ENCODE measurements around the gene CD38.

The CD38 gene

DNA sequence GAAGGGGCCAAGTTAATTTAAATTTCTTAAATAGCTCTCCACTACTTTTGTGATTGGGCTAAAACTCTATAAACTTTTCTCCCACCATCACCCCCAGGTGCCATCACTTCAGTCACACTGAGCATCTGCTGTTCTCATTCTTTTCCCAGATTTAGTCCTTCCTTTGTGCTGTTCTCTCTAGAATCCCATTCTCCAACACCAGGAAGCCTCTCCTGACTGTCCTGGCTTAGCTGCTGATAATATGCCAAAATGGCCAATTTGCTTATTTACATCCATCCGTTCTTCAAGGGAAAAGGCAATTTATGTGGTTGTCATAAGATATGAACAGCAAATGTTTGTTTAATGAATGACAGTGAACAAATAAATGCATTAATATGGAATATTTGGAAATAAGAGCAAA is 116.3 kb downstream of the CD38 start:
- TF ChIP-seq, protein P1, sequence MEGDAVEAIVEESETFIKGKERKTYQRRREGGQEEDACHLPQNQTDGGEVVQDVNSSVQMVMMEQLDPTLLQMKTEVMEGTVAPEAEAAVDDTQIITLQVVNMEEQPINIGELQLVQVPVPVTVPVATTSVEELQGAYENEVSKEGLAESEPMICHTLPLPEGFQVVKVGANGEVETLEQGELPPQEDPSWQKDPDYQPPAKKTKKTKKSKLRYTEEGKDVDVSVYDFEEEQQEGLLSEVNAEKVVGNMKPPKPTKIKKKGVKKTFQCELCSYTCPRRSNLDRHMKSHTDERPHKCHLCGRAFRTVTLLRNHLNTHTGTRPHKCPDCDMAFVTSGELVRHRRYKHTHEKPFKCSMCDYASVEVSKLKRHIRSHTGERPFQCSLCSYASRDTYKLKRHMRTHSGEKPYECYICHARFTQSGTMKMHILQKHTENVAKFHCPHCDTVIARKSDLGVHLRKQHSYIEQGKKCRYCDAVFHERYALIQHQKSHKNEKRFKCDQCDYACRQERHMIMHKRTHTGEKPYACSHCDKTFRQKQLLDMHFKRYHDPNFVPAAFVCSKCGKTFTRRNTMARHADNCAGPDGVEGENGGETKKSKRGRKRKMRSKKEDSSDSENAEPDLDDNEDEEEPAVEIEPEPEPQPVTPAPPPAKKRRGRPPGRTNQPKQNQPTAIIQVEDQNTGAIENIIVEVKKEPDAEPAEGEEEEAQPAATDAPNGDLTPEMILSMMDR (IDR thresholded peaks at IDR 0.05; ENCODE audit: low read depth, low read length, missing control alignments), result no peak
- no peak for DNase-seq (ENCODE audit: low read depth)
- H3K4me3 ChIP-seq (ENCODE audit: low read depth, low read length), result no peak overlapping the region

DNA sequence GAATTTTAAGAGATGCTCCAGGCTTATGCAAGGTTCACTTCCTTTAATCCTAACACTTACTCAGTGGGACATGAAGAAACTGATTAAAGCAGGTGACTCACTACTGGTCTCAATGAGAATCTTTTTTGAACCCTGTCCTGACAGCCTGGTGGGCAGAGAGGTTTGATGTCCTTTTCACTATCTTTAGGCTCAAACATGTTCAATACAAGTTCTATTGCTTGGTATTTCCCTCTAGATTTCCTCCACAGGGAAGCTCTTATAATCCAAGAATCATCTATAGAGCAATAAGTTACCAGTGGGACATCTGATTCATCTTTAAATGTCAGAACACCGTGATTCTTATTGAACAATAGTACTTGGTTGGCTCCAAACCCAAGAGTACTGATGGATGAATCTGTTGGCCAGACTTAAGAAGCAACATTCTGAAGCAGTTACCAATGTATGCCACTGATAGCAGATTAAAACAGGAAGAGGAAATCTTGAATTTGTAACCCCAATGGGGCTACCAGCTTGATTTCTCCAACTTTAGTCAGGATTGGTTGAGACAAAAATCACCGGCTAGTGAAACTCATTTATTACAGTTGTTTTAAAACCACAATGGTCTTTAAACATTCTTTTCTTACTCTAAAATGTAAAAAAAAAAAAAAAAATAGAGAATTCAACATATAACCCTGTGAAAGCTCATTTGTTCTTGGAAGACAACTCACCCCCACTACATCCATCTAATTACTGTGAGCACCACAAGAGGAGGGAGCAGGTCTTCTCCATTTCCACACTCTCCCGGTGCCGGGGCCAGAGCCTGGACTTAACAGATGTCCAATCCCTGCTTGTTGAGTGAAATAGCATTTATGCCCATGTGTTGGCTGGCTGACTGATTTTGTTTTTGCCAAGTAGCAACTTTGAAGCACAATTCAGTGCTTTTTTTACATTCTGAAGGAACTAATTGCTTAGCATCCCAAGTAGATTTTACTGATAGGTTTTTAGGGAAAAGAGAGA is 117.1 kb downstream of the CD38 start:
- no peak for DNase-seq (ENCODE audit: low read depth)

DNA sequence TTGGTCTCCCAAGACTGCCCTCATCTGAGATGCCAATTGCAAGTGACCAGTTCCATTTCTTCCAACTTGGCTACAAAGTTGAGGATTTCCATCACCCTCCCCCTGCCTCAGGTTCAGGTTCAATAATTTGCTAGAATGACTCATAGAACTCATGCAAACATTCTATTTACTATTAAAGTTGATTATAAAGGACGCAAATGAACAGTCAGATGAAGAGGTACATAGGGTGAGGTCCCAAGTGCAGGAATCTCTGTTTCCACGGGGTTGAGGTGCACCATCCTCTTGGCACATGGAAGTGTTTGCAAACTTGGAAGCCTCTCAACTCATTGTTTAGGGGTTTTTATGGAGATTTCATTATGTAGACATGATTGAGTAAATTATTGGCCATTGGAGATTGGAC is 119.4 kb downstream of the CD38 start:
- TF ChIP-seq, protein P1 (IDR thresholded peaks at IDR 0.05; ENCODE audit: low read depth, low read length, missing control alignments), result no peak
- H3K4me3 ChIP-seq (ENCODE audit: low read depth, low read length), result no peak overlapping the region
- DNase-seq (ENCODE audit: low read depth), result no peak

More for the DNA sequence above, 117.1 kb downstream of the CD38 start:
- TF ChIP-seq, protein P1 (IDR thresholded peaks at IDR 0.05; ENCODE audit: low read depth, low read length, missing control alignments), result no peak
- no peak overlapping the region for H3K4me3 ChIP-seq (ENCODE audit: low read depth, low read length)

DNA sequence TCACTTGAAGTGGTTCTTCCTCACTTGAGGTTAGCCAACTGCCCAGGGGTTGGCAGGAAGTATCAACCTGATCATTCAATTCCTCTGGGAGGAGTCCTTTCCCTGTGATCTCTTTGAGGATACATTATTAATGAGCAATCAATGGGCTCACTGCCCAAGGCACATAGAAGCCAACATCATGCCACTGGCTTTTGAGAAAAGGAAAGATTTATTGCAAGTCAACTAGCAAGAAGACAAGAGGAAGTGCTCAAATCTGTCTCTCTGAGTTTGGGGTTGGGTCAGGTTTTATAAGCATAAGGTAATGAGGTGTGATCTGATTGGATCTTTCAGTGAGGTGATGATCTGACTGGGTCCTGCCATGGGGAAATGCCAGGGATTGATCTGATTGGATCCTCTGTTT is 120.8 kb downstream of the CD38 start:
- H3K4me3 ChIP-seq (ENCODE audit: low read depth, low read length), result no peak overlapping the region
- no peak for DNase-seq (ENCODE audit: low read depth)
- TF ChIP-seq, protein P1 (IDR thresholded peaks at IDR 0.05; ENCODE audit: low read depth, low read length, missing control alignments), result no peak

DNA sequence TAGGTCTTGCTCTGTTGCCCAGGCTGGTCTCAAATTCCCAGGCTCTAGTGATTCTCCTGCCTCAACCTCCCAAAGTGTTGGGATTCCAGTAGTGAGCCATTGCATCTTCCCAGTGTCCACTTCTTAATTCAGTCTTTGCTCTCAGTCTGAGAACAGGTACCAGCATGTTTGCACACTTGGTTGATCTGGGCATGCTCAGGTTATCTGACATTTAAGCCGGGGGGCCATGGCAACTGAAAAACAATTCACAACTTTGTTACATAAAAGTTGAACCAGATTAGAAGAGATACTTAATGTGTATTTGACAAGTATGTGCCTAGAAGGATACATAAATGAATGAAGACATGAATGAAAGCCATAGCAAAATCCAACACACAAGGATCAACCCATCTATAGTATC is 121.4 kb downstream of the CD38 start:
- TF ChIP-seq, protein P1 (IDR thresholded peaks at IDR 0.05; ENCODE audit: low read depth, low read length, missing control alignments), result no peak
- H3K4me3 ChIP-seq (ENCODE audit: low read depth, low read length), result no peak overlapping the region
- no peak for DNase-seq (ENCODE audit: low read depth)

DNA sequence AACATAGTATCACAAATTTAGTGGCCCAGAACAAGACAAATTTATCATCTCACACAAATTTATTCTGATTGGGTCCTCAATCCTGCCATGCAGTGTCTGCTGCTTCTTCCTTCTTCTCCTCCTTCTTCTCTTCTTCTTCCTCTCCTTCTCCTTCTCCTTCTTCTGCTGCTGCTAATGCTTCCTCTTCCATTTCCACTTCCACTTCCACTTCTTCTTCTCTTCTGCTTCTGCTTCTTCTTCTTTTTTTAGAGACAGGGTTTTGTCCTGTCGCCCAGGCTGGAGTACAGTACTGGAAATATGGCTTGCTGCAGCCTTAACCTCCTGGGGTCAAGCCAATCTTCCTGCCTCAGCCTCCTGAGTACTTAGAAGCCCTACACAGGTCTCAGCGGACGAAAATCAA is 122.9 kb downstream of the CD38 start:
- no peak for DNase-seq (ENCODE audit: low read depth)
- no peak overlapping the region for H3K4me3 ChIP-seq (ENCODE audit: low read depth, low read length)

More for the DNA sequence above, 122.9 kb downstream of the CD38 start:
- TF ChIP-seq, protein P1 (IDR thresholded peaks at IDR 0.05; ENCODE audit: low read depth, low read length, missing control alignments), result no peak
